Measurements from ENCODE around the gene FANCI. TPM values are rescaled to one million over a fixed set of nuclear protein-coding genes. Genes with fewer than 3 reads are reported as not detected.

Gene FANCI
- total and polyA plus RNA-seq, 7 donors = 2.0 to 16.0 (median 2.8) TPM

DNA sequence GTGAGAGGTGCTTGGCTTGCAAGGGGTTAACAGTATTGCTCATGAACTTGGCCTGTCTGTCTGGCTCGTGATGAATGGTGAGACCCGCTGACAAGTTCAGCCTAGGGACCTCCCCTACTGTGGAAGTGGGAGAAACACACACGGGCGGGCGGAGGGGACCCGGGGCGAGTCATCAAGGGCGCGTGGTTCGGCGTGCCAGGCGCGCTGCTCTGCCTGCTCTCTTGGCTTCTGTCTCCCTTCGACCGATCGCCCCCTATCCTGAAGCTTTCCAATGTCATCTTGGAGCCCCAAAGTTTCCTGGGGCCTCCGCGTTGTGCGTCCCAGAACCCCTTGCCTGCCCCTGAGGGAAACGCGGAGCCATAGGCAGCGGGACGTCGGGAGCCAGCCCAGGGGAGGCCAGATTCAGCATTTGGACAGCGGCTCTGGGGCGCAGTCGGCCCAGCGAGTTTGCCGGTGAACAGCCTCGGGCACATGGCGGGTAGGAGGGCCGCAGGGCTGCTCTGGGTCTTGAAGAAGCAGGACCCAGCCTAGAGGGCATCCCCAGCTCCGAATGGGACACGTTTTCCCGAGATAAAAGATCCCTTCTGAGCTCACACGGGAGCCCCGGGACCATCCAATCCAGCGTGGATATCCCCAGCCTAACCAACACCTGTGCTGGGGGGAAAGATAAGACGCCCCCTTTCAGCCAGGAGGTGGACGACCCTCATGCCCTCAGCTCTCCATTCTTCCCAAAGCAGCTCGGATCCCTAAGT is 117.8 kb downstream of the FANCI start:
- Histone ChIP-seq H3K9me3 (no peaks in the 10 kb centered on the region), H3K4me1 (peaks cover 0 to 32% (median 17%) of the 10 kb centered on the region in 4 donors), H3K36me3 (no peaks in the 10 kb centered on the region), H3K27ac (no peak overlapping the region), H3K4me3 (no peak overlapping the region), H3K27me3 (peaks cover 66 to 100% (median 98%) of the 10 kb centered on the region in 3 donors)
- DNase-seq = peak; percentile 73
- 13 to 15% methylated on average over 41 of the region's 41 CpGs for WGBS, 2 donors
- intact Hi-C loops (cut with DNase I) = no loop called here
- TF ChIP-seq POLR2AphosphoS5 (IDR thresholded peaks at IDR 0.05) (no peak), EP300 (IDR thresholded peaks at IDR 0.05) (no peak)

DNA sequence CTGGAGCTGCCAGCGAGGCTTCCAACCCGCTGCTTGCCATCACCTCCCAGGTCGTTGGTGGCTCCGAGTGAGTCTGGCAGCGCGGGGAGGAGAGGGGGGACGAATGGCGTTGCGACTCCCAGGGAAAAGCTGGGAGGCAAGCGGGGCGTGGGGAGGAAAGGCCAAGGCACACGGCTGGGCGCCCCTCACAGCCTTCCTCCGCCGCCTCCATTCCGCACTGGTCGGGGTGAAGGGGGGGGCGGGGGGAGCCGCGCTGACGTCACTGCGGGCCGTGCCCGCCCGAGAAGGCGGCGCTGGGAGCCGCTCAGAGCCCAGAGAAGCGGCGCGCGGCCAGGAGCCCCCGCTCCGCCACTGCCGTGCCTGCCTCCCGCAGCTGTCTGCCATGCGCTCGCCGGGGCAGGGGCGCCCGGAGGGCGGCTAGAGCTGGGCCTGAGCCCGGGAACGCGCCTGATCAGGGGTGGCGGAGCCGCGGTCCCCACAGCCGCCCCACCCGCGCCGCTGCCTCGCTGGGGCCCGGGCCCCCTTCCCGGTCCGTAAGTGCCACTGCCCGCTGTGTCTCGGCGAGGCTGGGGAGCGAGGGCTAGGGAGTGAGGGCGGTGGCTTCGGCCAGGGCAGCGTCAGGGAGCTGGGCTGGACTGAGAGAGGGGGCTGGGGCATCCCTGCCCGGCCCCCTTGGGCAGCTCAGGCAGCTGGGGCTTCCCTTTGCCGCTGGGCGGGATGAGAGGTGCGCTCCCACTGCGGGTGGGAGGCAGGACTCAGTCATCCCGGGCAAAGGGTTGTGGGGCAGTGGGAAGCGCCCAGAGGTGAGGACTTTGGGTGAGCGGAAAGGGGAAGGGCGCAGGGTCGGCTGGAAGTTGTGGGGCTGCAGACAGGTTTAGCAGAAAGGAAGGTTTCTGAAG is 118.7 kb downstream of the FANCI start:
- DNase-seq = no peak
- WGBS, 2 donors = 5 to 8% methylated on average over 73 of the region's 73 CpGs
- no peak overlapping the region for H3K4me3 ChIP-seq

DNA sequence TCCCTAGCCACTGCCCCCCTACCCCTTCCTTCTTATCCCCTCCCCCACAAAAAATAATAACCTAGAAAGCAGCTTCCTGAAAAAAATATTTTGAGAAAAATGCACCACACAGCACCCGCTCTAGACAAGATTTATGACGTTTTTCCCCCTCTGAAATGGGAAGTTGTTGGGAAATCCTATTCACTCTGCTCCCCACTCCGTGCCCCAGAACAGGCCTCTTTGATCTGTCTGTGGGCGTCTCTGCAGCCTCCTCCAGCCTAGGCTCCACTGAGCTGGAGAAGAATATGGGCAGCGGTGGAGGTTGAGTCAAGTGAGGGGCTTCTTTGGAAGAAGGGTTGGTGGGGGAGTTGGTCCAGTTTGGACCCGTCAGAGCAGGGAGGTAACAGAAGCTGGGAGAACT is 119.4 kb downstream of the FANCI start:
- Histone ChIP-seq H3K4me1 (peaks cover 0 to 46% (median 27%) of the 10 kb centered on the region in 4 donors), H3K9me3 (no peaks in the 10 kb centered on the region), H3K27ac (no peak overlapping the region), H3K4me3 (no peak overlapping the region), H3K36me3 (no peaks in the 10 kb centered on the region), H3K27me3 (peaks cover 81 to 100% (median 98%) of the 10 kb centered on the region in 3 donors)
- DNase-seq = no peak
- TF ChIP-seq POLR2AphosphoS5 (IDR thresholded peaks at IDR 0.05) (no peak), POLR2A (IDR thresholded peaks at IDR 0.05) (no peak), EP300 (IDR thresholded peaks at IDR 0.05) (no peak)
- TF ChIP-seq, protein P1, sequence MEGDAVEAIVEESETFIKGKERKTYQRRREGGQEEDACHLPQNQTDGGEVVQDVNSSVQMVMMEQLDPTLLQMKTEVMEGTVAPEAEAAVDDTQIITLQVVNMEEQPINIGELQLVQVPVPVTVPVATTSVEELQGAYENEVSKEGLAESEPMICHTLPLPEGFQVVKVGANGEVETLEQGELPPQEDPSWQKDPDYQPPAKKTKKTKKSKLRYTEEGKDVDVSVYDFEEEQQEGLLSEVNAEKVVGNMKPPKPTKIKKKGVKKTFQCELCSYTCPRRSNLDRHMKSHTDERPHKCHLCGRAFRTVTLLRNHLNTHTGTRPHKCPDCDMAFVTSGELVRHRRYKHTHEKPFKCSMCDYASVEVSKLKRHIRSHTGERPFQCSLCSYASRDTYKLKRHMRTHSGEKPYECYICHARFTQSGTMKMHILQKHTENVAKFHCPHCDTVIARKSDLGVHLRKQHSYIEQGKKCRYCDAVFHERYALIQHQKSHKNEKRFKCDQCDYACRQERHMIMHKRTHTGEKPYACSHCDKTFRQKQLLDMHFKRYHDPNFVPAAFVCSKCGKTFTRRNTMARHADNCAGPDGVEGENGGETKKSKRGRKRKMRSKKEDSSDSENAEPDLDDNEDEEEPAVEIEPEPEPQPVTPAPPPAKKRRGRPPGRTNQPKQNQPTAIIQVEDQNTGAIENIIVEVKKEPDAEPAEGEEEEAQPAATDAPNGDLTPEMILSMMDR (IDR thresholded peaks at IDR 0.05) = no peak
- intact Hi-C loops (cut with DNase I) = no loop called here
- WGBS, 2 donors = 11 to 19% methylated on average over 6 of the region's 6 CpGs

More for the DNA sequence above, 118.7 kb downstream of the FANCI start:
- peaks cover 74 to 100% (median 98%) of the 10 kb centered on the region in 3 donors for H3K27me3 ChIP-seq
- H3K27ac ChIP-seq = no peak overlapping the region
- TF ChIP-seq EP300 (IDR thresholded peaks at IDR 0.05) = no peak
- TF ChIP-seq POLR2AphosphoS5 (IDR thresholded peaks at IDR 0.05) = no peak
- no peak for TF ChIP-seq POLR2A (IDR thresholded peaks at IDR 0.05)
- TF ChIP-seq, protein P1 (IDR thresholded peaks at IDR 0.05) = no peak
- no peaks in the 10 kb centered on the region for H3K36me3 ChIP-seq
- intact Hi-C loops (cut with DNase I) = no loop called here
- H3K4me1 ChIP-seq = peaks cover 0 to 39% (median 20%) of the 10 kb centered on the region in 4 donors
- no peaks in the 10 kb centered on the region for H3K9me3 ChIP-seq

DNA sequence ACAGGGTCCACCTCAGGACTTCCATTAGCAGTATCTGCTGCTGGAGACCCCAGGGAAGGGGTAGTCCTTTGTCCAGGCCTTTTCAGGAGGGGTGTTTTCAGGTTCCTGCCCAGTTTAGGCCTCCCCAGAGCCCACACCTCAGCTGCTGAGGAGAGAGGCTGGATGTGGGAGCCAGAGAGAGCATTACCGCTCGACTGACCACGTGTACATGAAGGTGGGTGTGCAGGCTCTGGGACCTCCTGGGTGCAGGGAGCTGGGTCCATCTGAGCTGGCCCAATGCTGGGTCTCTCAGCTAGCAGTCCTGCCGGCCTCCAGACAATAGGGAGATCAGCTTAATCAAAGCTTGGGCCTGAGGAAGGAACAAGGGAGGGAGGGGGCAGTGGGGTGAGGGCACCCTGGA is 120.0 kb downstream of the FANCI start:
- Histone ChIP-seq H3K4me3 (no peak overlapping the region), H3K27ac (no peak overlapping the region), H3K36me3 (no peaks in the 10 kb centered on the region), H3K9me3 (no peaks in the 10 kb centered on the region), H3K4me1 (peaks cover 0 to 41% (median 26%) of the 10 kb centered on the region in 4 donors), H3K27me3 (peaks cover 87 to 100% (median 100%) of the 10 kb centered on the region in 3 donors)
- intact Hi-C loops (cut with DNase I) = no loop called here
- WGBS, 2 donors = 39 to 41% methylated on average over 4 of the region's 4 CpGs
- TF ChIP-seq POLR2AphosphoS5 (IDR thresholded peaks at IDR 0.05) (no peak), EP300 (IDR thresholded peaks at IDR 0.05) (no peak), POLR2A (IDR thresholded peaks at IDR 0.05) (no peak)
- TF ChIP-seq, protein P1 (IDR thresholded peaks at IDR 0.05) = no peak
- no peak for DNase-seq

DNA sequence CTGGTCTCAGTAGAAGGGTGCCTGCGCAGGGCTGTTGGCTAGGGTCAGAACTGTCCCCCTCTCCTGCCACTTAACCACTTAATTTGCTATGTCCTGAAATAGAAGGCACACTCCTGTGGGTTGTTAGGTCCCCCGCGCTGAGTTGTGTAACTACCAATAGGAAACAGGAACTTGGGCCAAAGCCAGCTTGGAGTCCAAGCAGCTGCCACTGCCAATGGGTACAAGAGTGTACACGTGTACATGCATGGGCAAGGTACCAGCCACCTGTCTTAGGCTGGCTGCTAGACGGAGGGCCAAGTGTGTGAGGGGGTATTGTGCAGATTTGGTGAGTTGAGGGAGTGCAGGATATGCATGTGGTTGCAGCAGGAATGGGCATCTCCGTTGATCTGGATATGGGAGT is 120.6 kb downstream of the FANCI start:
- Histone ChIP-seq H3K4me3 (no peak overlapping the region), H3K4me1 (peaks cover 0 to 36% (median 20%) of the 10 kb centered on the region in 4 donors), H3K36me3 (no peaks in the 10 kb centered on the region), H3K9me3 (no peaks in the 10 kb centered on the region), H3K27me3 (peaks cover 88 to 100% (median 100%) of the 10 kb centered on the region in 3 donors), H3K27ac (no peak overlapping the region)
- TF ChIP-seq, protein P1 (IDR thresholded peaks at IDR 0.05) = no peak
- TF ChIP-seq POLR2A (IDR thresholded peaks at IDR 0.05) (no peak), EP300 (IDR thresholded peaks at IDR 0.05) (no peak), POLR2AphosphoS5 (IDR thresholded peaks at IDR 0.05) (no peak)
- 13 to 17% methylated on average over 6 of the region's 6 CpGs for WGBS, 2 donors
- no peak for DNase-seq
- intact Hi-C loops (cut with DNase I) = no loop called here

Data from sigmoid colon (tissue), 7 donors.